Mesodermal cell (in vitro differentiated cells): ENCODE measurements around the gene SLC22A31.
"Not testable (repeated sequence)": the region's sequence is repeated elsewhere in the genome, so short reads cannot be mapped to it uniquely, and the experiment has no call there.

Experiments
- H3K27ac ChIP-seq: 2 replicates; pipeline ENCODE4 v1.7.0; 2013; ENCODE audit warnings: mild to moderate bottlenecking, low read depth, low read length, moderate library complexity; ENCODE audit not compliant: severe bottlenecking
- H3K36me3 ChIP-seq: 2 replicates; pipeline ENCODE4 v1.7.1; 2013; ENCODE audit warnings: mild to moderate bottlenecking, low read length, moderate library complexity; ENCODE audit not compliant: control insufficient read depth, insufficient read depth
- H3K4me1 ChIP-seq: one replicate; pipeline ENCODE4 v1.7.1; 2013; ENCODE audit warnings: mild to moderate bottlenecking, low read length; ENCODE audit not compliant: insufficient read depth, control insufficient read depth, poor library complexity, severe bottlenecking
- H3K4me3 ChIP-seq: 2 replicates; pipeline ENCODE4 v1.7.0; 2013; ENCODE audit warnings: low read length, control low read depth, mild to moderate bottlenecking; ENCODE audit not compliant: insufficient read depth, poor library complexity, severe bottlenecking; ENCODE audit errors: extremely low read depth
- H3K9me3 ChIP-seq: 2 replicates; pipeline ENCODE4 v1.7.1; 2013; ENCODE audit warnings: mild to moderate bottlenecking, low read length, moderate library complexity; ENCODE audit not compliant: control insufficient read depth
- WGBS, 2 experiments: methylation state at CpG; one replicate each; pipeline ENCODE4 v1.1.5; 2013; ENCODE audit warnings: missing lambda C conversion rate in 2 of 2; ENCODE audit not compliant: insufficient coverage in 2 of 2; 5-methylcytosine and 5-hydroxymethylcytosine counted together

SLC22A31 gene

GRCh38 chr16:89170346-89171215 lies 29.8 kb downstream of the SLC22A31 start:
- WGBS, 2 experiments = 17 to 30% methylated on average over 20 to 31 of the region's 34 CpGs
- H3K27ac ChIP-seq = no peak overlapping the region
- H3K36me3 ChIP-seq = no peaks in the 10 kb centered on the region
- H3K4me3 ChIP-seq = no peak overlapping the region
- H3K4me1 ChIP-seq = peaks cover 15% of the 10 kb centered on the region
- no peaks in the 10 kb centered on the region for H3K9me3 ChIP-seq

DNA sequence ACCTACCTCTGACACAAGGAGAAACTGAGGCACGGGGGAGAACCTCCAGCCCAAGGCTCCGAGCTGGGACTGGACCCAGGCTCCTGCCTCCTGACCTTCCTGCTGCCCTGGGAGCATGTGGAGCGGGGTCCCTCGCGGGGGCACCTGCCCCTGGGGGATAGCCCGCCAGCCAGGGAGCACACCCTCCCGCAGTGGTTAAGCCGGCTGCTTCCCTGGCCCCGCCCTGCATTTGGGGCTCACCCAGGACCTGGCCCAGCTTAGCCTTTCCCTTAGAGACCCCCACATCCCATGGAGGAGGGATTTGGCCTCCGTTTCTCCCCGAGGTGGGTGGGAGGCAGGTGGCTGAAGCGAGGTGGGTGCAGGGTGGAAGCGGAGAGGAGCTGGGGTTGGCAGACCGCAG lies 30.6 kb downstream of the SLC22A31 start:
- peaks cover 15% of the 10 kb centered on the region for H3K4me1 ChIP-seq
- 80 to 100% methylated on average over 5 to 9 of the region's 14 CpGs for WGBS, 2 experiments

GRCh38 chr16:89168381-89169189 lies 31.8 kb downstream of the SLC22A31 start:
- WGBS, 2 experiments = 87 to 89% methylated on average over 15 to 16 of the region's 23 CpGs
- Histone ChIP-seq H3K4me1 (peaks cover 15% of the 10 kb centered on the region), H3K36me3 (no peaks in the 10 kb centered on the region), H3K9me3 (no peaks in the 10 kb centered on the region), H3K4me3 (no peak overlapping the region), H3K27ac (no peak overlapping the region)

More for the DNA sequence above, 30.6 kb downstream of the SLC22A31 start:
- Histone ChIP-seq H3K4me3 (no peak overlapping the region), H3K36me3 (no peaks in the 10 kb centered on the region), H3K27ac (no peak overlapping the region), H3K9me3 (no peaks in the 10 kb centered on the region)

- 27 to 31% methylated on average over 14 of the region's 18 CpGs for WGBS, 2 experiments
- Histone ChIP-seq H3K4me3 (no peak overlapping the region), H3K36me3 (no peaks in the 10 kb centered on the region), H3K4me1 (peaks cover 7% of the 10 kb centered on the region), H3K27ac (no peak overlapping the region), H3K9me3 (no peaks in the 10 kb centered on the region)
These were observed 32.9 kb downstream of the SLC22A31 start for GRCh38 chr16:89167425-89167941.

GRCh38 chr16:89166696-89167424 lies 33.5 kb downstream of the SLC22A31 start:
- H3K4me1 ChIP-seq = peaks cover under 1% of the 10 kb centered on the region
- no peak overlapping the region for H3K27ac ChIP-seq
- H3K4me3 ChIP-seq = no peak overlapping the region
- H3K36me3 ChIP-seq = no peaks in the 10 kb centered on the region
- no peaks in the 10 kb centered on the region for H3K9me3 ChIP-seq
- WGBS, 2 experiments = 74 to 78% methylated on average over 15 of the region's 18 CpGs

DNA sequence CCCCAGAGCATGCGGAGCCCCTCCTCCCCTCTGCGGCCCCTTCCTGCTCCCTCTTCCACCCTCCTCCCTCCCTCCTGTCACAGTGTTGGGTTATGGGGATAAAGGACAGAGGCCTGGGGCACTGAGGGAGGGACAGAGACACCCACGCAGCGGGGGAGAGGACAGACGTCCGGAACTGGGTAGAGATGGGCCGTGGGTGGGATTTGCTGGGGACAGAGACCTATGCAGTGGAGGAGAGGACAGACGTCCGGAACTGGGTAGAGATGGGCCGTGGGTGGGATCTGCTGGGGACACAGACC lies 34.7 kb downstream of the SLC22A31 start:
- H3K4me3 ChIP-seq, H3K9me3 ChIP-seq, H3K27ac ChIP-seq, H3K4me1 ChIP-seq, H3K36me3 ChIP-seq: not testable (repeated sequence)
- WGBS, 2 experiments = 89% methylated on average over 3 of the region's 10 CpGs; no CpG with 5 or more reads in 1 of the 2 experiments

- Histone ChIP-seq H3K27ac (no peak overlapping the region), H3K9me3 (no peaks in the 10 kb centered on the region), H3K4me1 (no peaks in the 10 kb centered on the region), H3K36me3 (no peaks in the 10 kb centered on the region), H3K4me3 (no peak overlapping the region)
- 94 to 95% methylated on average over 11 of the region's 20 CpGs for WGBS, 2 experiments
These were observed 35.3 kb downstream of the SLC22A31 start for GRCh38 chr16:89164847-89165680.

DNA sequence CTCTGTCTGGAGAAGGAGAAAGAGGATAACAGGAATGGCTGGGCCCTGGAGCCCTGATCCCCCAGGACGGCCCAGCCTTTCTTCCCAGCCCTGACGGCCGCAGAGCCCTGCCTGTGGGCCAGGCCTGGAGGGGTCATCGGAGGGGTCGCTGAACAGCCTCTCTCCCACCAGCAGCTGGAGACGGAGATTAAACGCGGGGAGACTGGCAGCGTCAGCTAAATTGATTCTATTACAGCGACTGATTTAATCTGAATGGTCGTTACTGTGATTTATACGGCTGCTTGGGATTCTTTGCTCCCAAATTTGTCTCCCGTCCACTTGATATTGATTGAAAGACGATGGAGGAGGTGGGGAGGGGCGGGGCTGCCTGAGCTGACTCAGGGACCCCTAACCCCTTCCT lies 35.9 kb downstream of the SLC22A31 start:
- H3K9me3 ChIP-seq = no peaks in the 10 kb centered on the region
- no peak overlapping the region for H3K4me3 ChIP-seq
- no peak overlapping the region for H3K27ac ChIP-seq
- WGBS, 2 experiments = 70 to 87% methylated on average over 10 to 14 of the region's 15 CpGs
- H3K4me1 ChIP-seq = no peaks in the 10 kb centered on the region
- no peaks in the 10 kb centered on the region for H3K36me3 ChIP-seq

- Histone ChIP-seq H3K27ac (no peak overlapping the region), H3K9me3 (no peaks in the 10 kb centered on the region), H3K4me1 (no peaks in the 10 kb centered on the region), H3K4me3 (no peak overlapping the region), H3K36me3 (no peaks in the 10 kb centered on the region)
- WGBS, 2 experiments = 96 to 97% methylated on average over 5 to 6 of the region's 9 CpGs
These were observed 37.0 kb downstream of the SLC22A31 start for GRCh38 chr16:89163297-89163696.
